ENCODE results near the gene WASF3. TPM values are rescaled to one million over a fixed set of nuclear protein-coding genes. Genes with fewer than 3 reads are reported as not detected.

The WASF3 gene
- total and polyA plus RNA-seq, 4 donors, result 0.82 to 4.9 (median 2.3) TPM

- DNase-seq (ENCODE audit: low spot score), result no peak
- Histone ChIP-seq H3K9ac (ENCODE audit: low read depth in 1 of 2, low read length in 2 of 2) (no peak overlapping the region), H3K9me3 (ENCODE audit: control insufficient read depth in 4 of 4, low read length in 3 of 4) (no peaks in the 10 kb centered on the region), H3K4me1 (ENCODE audit: control insufficient read depth in 4 of 4, insufficient read depth in 4 of 4, low read length in 3 of 4) (no peaks in the 10 kb centered on the region), H3K27me3 (ENCODE audit: control insufficient read depth in 4 of 4, insufficient read depth in 4 of 4, low read length in 3 of 4) (no peaks in the 10 kb centered on the region), H3K27ac (ENCODE audit: low read depth in 1 of 2, low read length in 2 of 2) (no peak overlapping the region), H3K4me3 (ENCODE audit: low read depth in 1 of 3, low read length in 3 of 3) (no peak overlapping the region), H3K36me3 (ENCODE audit: control insufficient read depth in 4 of 4, insufficient read depth in 3 of 4, low read depth in 1 of 4, low read length in 3 of 4) (no peaks in the 10 kb centered on the region)
- no peak for TF ChIP-seq FOXA1 (IDR thresholded peaks at IDR 0.05)
- TF ChIP-seq TAF1 (conservative IDR thresholded peaks at IDR 0.05), result no peak
- TF ChIP-seq CTCF (IDR thresholded peaks at IDR 0.05; ENCODE audit: low read depth, low read length, missing input control), result no peak
- no peak for TF ChIP-seq ATF3 (IDR thresholded peaks at IDR 0.05)
- no peak for TF ChIP-seq HNF4A (conservative IDR thresholded peaks at IDR 0.05)
- no peak for TF ChIP-seq EGR1 (IDR thresholded peaks at IDR 0.05; ENCODE audit: low read depth in 2 of 2)
- TF ChIP-seq YY1 (IDR thresholded peaks at IDR 0.05), result no peak
- TF ChIP-seq SP1 (IDR thresholded peaks at IDR 0.05), result no peak
- TF ChIP-seq HNF4G (IDR thresholded peaks at IDR 0.05), result no peak
- TF ChIP-seq RAD21 (IDR thresholded peaks at IDR 0.05), result no peak
- TF ChIP-seq FOXA2 (IDR thresholded peaks at IDR 0.05), result no peak
- TF ChIP-seq GABPA (IDR thresholded peaks at IDR 0.05 in 1 of 2, conservative IDR thresholded peaks at IDR 0.05 in 1 of 2), result no peak
- TF ChIP-seq REST (IDR thresholded peaks at IDR 0.05), result no peak
- no peak for TF ChIP-seq NR2F2 (IDR thresholded peaks at IDR 0.05)
- TF ChIP-seq MAX (IDR thresholded peaks at IDR 0.05), result no peak
- TF ChIP-seq JUND (IDR thresholded peaks at IDR 0.05), result no peak
- TF ChIP-seq ZBTB33 (IDR thresholded peaks at IDR 0.05), result no peak
- no peak for TF ChIP-seq RXRA (IDR thresholded peaks at IDR 0.05)
- 44% methylated on average over 2 of the region's 2 CpGs for WGBS
Observed at GRCh38 chr13:26583662-26584061, 26.2 kb downstream of the WASF3 start.
